RWPE1 (cell line): ENCODE measurements around the gene ANKRD39.

ENCODE experiments used
- CTCF ChIA-PET: fragments of 350-600 bp; sonication (Branson Sonifier 250); formaldehyde crosslinking; extraction: SDS; loops from one replicate; lab custom pipeline; 2021; lab: Yijun Ruan, JAX
- POLR2A ChIA-PET: fragments of 400-600 bp; formaldehyde crosslinking; extraction: SDS; loops from one replicate; lab custom pipeline; 2020; ENCODE audit warnings: antibody characterized with exemption; ENCODE audit not compliant: low non-redundant PET; lab: Yijun Ruan, JAX
- DNase-seq: peaks from one replicate; pipeline ENCODE4 v3.0.0; 2012; ENCODE audit warnings: low spot score
- H3K27ac ChIP-seq: fragments of 450-650 bp; 2 replicates; pipeline ENCODE4 v1.5.1; 2017
- CTCF ChIP-seq: fragments of 450-650 bp; conservative IDR thresholded peaks from 2 replicates; pipeline ENCODE4 v1.5.1; 2017; ENCODE audit warnings: low read depth, mild to moderate bottlenecking

The ANKRD39 gene

GRCh38 chr2:96828874-96829273 lies 28.9 kb downstream of the ANKRD39 start:
- H3K27ac ChIP-seq: no peak overlapping the region
- no peak for TF ChIP-seq CTCF
- DNase-seq: no peak
- POLR2A ChIA-PET: no interaction called here
- CTCF ChIA-PET: no interaction called here

- POLR2A ChIA-PET: no interaction called here
- TF ChIP-seq CTCF: no peak
- H3K27ac ChIP-seq: no peak overlapping the region
- CTCF ChIA-PET: no interaction called here
- no peak for DNase-seq
These were observed 29.4 kb downstream of the ANKRD39 start for GRCh38 chr2:96828436-96828835.

- ChIA-PET POLR2A (no interaction called here), CTCF (no interaction called here)
- DNase-seq: no peak
- no peak overlapping the region for H3K27ac ChIP-seq
- no peak for TF ChIP-seq CTCF
These were observed 31.1 kb downstream of the ANKRD39 start for GRCh38 chr2:96826546-96827278.

GRCh38 chr2:96825057-96825456 lies 32.8 kb downstream of the ANKRD39 start:
- no peak for DNase-seq
- CTCF ChIA-PET: no interaction called here
- POLR2A ChIA-PET: no interaction called here
- no peak overlapping the region; the same call in 1 of the 2 replicates for H3K27ac ChIP-seq
- no peak for TF ChIP-seq CTCF

GRCh38 chr2:96824079-96824870 lies 33.5 kb downstream of the ANKRD39 start:
- no peak overlapping the region for H3K27ac ChIP-seq
- TF ChIP-seq CTCF: no peak
- no peak for DNase-seq
- CTCF ChIA-PET: no interaction called here
- POLR2A ChIA-PET: no interaction called here

GRCh38 chr2:96823198-96823597 lies 34.6 kb downstream of the ANKRD39 start:
- ChIA-PET CTCF (no interaction called here), POLR2A (no interaction called here)
- no peak for TF ChIP-seq CTCF
- no peak for DNase-seq
- peak overlapping the region; percentile 6 for H3K27ac ChIP-seq
